ENCODE measurements around the gene MFSD11. TPM values are rescaled to one million over a fixed set of nuclear protein-coding genes. Genes with fewer than 3 reads are reported as not detected.
A peak's percentile ranks its signal among the peaks of the same experiment; 100 is the strongest.

MFSD11 gene
- total and polyA plus RNA-seq, 2 donors (not counting 3 experiments of a cell fraction or from before 2014, with no cell fraction given) = 23.5 to 35.2 TPM

DNA sequence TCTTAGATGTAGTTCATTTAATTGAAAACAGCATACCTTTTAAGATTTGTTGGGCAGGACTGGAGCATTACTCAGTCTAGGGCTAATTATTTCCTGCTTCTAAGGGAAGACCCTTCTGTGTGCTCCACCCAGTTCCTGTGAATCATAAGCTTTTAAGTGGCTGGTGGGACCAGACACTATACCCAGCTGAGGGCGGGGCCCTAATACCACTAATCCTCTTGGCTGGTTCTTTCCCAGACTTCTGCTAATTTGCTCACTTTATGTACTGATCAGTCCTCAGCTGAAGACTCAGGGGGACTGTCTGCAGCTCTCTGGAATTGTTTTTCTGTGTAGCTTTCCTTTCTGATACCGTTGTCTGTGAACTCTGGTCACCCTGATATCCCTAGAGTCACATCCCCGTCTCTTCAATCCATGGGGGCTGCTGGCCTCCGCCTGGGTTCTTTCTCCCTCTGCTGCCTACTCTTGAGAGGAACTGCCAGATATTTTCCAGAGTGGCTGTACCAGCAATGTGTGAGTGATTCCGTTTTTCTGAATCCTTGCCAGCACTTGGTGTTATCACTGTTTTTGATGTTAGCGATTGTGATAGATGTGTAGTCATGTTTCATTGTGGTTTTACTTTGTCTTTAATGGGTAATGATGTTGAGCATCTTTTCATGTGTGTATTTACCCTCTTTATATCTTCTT lies 35.1 kb downstream of the MFSD11 start:
- H3K4me2 ChIP-seq (ENCODE audit: insufficient read depth, low read length) = peak overlapping the region; percentile 80
- peak overlapping the region in 2 of 3 experiments; percentile 18 to 43 for H3K4me3 ChIP-seq (replicated peaks in 1 of 3; ENCODE audit: insufficient read depth in 1 of 3, low read depth in 1 of 3, low read length in 3 of 3)
- intact Hi-C loops (cut with micrococcal nuclease) = loop anchor here (2.0 kb wide), 1 partner anchor 34 kb away; the partner anchor contains the start of gene MFSD11
- peaks cover 3 to 4% of the 10 kb centered on the region in 2 experiments for H3K36me3 ChIP-seq (ENCODE audit: control insufficient read depth in 2 of 2, extremely low read depth in 1 of 2, insufficient read depth in 2 of 2, low read length in 2 of 2)
- no peaks in the 10 kb centered on the region for H4K20me1 ChIP-seq (replicated peaks; ENCODE audit: control insufficient read depth, extremely low read depth, insufficient read depth, low read length)
- dilution Hi-C loops (cut with MboI; ENCODE audit: extremely low pct_ligation_motif_present, low sequenced_read_pairs) = no loop called here
- DNase-seq (ENCODE audit: low read depth, low spot score) (peak; percentile 75), FAIRE-seq (peak; percentile 77)
- H3K4me1 ChIP-seq (ENCODE audit: control insufficient read depth, extremely low read depth, insufficient read depth, low read length) = peaks cover 13% of the 10 kb centered on the region
- H3K27me3 ChIP-seq (ENCODE audit: control insufficient read depth in 2 of 2, insufficient read depth in 2 of 2, low read length in 2 of 2) = no peaks in the 10 kb centered on the region
- peak overlapping the region; percentile 92 for H2AFZ ChIP-seq (ENCODE audit: low read depth, low read length)
- no peaks in the 10 kb centered on the region for H3K9me3 ChIP-seq (replicated peaks; ENCODE audit: control insufficient read depth, insufficient read depth, low read length)
- no peaks in the 10 kb centered on the region for H3K9me1 ChIP-seq (replicated peaks; ENCODE audit: control insufficient read depth, extremely low read depth, insufficient read depth, low read length)
- no peaks in the 10 kb centered on the region for H3K79me2 ChIP-seq (ENCODE audit: control insufficient read depth, insufficient read depth, low read length)
- H3K9ac ChIP-seq (replicated peaks; ENCODE audit: extremely low read depth, insufficient read depth, low read length) = peak overlapping the region; percentile 53
- ChIA-PET POLR2A (interaction anchor here (0.6 to 1.2 kb wide), 2 partner anchors 35 to 50 kb away, joined by 3 to 5 read pairs; partner anchors contain the start of gene MFSD11), CTCF (interaction anchor here (0.6 to 1.5 kb wide), 12 partner anchors 9 to 283 kb away, joined by 3 to 9 read pairs (median 4); partner anchors contain the start of genes JMJD6, METTL23, MFSD11 and MGAT5B)
- peak overlapping the region; percentile 87 for H3K27ac ChIP-seq (ENCODE audit: insufficient read depth, low read depth, low read length)
- TF ChIP-seq JUN (IDR thresholded peaks at IDR 0.05; ENCODE audit: borderline replicate concordance, insufficient read depth, insufficient read length, low read depth) = no peak
- peak; percentile 62 for TF ChIP-seq FOS (IDR thresholded peaks at IDR 0.05; ENCODE audit: borderline replicate concordance, insufficient read depth, low read length)
- no peak for TF ChIP-seq GATA2 (IDR thresholded peaks at IDR 0.05; ENCODE audit: insufficient read depth, insufficient read length, low read depth, low read length)
- no peak for TF ChIP-seq EZH2 (IDR thresholded peaks at IDR 0.05; ENCODE audit: borderline replicate concordance, low read depth, low read length, severe bottlenecking)
- TF ChIP-seq, protein P1, sequence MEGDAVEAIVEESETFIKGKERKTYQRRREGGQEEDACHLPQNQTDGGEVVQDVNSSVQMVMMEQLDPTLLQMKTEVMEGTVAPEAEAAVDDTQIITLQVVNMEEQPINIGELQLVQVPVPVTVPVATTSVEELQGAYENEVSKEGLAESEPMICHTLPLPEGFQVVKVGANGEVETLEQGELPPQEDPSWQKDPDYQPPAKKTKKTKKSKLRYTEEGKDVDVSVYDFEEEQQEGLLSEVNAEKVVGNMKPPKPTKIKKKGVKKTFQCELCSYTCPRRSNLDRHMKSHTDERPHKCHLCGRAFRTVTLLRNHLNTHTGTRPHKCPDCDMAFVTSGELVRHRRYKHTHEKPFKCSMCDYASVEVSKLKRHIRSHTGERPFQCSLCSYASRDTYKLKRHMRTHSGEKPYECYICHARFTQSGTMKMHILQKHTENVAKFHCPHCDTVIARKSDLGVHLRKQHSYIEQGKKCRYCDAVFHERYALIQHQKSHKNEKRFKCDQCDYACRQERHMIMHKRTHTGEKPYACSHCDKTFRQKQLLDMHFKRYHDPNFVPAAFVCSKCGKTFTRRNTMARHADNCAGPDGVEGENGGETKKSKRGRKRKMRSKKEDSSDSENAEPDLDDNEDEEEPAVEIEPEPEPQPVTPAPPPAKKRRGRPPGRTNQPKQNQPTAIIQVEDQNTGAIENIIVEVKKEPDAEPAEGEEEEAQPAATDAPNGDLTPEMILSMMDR (IDR thresholded peaks at IDR 0.05; ENCODE audit: extremely low read depth in 1 of 2, insufficient read depth in 1 of 2, low read depth in 1 of 2, low read length in 2 of 2) = no peak
- TF ChIP-seq, protein P2, sequence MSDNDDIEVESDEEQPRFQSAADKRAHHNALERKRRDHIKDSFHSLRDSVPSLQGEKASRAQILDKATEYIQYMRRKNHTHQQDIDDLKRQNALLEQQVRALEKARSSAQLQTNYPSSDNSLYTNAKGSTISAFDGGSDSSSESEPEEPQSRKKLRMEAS (IDR thresholded peaks at IDR 0.05; ENCODE audit: insufficient read depth, insufficient read length) = no peak
- no peak for TF ChIP-seq MYC (IDR thresholded peaks at IDR 0.05; ENCODE audit: low read depth, low read length)
- peak; percentile 33 for TF ChIP-seq POLR2AphosphoS5 (IDR thresholded peaks at IDR 0.05; ENCODE audit: insufficient read depth, low read depth, low read length)
- TF ChIP-seq POLR2A (IDR thresholded peaks at IDR 0.05; ENCODE audit: low read depth, low read length) = no peak
- TSS peak; percentile 61 for BruUV-seq (replicated peaks)
